ENCODE data around the gene OSBPL3. TPM values are rescaled to one million over a fixed set of nuclear protein-coding genes. Genes with fewer than 3 reads are reported as not detected.

The OSBPL3 gene
- total and polyA plus RNA-seq, 5 experiments from 2014 or later: 3.4 to 28.4 (median 5.3) TPM

DNA sequence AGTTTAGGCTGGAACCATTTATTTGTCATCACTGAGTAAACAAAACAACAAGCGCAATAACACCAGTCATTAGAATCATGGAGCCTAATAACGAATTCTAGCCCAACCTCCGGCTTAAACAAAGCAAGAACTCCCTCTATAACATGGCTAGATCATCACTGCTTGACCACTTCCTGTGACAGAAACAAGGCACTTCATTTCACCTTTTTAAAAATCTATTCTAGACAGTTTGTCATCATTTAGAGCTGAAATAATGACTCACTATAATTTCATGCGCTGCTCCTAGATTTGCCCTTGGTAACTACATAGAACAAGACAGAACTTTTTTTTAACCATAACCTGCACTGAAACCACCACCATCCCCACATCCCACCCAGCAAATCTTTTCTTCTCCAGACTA, 81.3 kb downstream of the OSBPL3 start:
- POLR2A ChIA-PET: interaction anchor here (0.7 kb wide), 1 partner anchor 13 kb away, joined by 5 read pairs; no protein-coding TSS in a partner anchor
- Mint-ChIP-seq H3K9me3 (no peaks in the 10 kb centered on the region), H3K4me3 (peak overlapping the region in 1 of 10 donors; percentile 0), H3K4me1 (peaks cover 25 to 73% (median 40%) of the 10 kb centered on the region in 4 donors), H3K27me3 (no peaks in the 10 kb centered on the region), H3K27ac (peak overlapping the region in 3 of 10 donors; percentile 2 to 19 (median 6)), H3K36me3 (no peaks in the 10 kb centered on the region)
- no peak for DNase-seq
- ATAC-seq: no peak

DNA sequence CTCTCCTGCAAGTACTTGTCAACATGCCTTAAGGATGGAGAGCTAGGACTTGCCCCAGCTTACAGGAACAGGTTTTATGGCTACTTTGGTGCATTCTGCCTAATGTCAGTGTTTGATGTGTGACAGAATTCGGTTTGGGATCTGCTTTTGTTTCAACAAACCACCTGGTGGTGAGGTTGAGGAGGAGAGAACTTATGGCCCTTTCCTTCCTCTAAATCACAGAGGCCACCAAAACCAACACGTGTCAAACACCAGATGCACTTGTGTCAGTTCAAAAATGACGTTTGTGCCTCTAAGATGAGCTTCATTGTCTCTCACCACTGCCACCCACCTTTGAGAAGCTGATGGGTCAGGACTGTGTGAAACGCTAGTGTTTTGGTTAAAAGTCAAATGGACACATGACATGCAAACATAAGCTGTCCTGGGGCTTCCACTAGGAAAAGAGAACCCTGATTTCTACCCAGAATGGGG, 83.9 kb downstream of the OSBPL3 start:
- POLR2A ChIA-PET: interaction anchor here (0.7 to 1.8 kb wide), 2 partner anchors 12 to 17 kb away, joined by 3 to 4 read pairs; no protein-coding TSS in a partner anchor
- Mint-ChIP-seq H3K36me3 (peaks cover 0 to 10% (median 9%) of the 10 kb centered on the region in 3 donors), H3K27me3 (no peaks in the 10 kb centered on the region), H3K4me3 (no peak overlapping the region), H3K27ac (peak overlapping the region in 6 of 10 donors; percentile 7 to 60 (median 29)), H3K9me3 (no peaks in the 10 kb centered on the region), H3K4me1 (peaks cover 19 to 56% (median 31%) of the 10 kb centered on the region in 4 donors)
- ATAC-seq (peak in 1 of 2 donors; percentile 56), DNase-seq (peak in 2 of 10 donors; percentile 9)

DNA sequence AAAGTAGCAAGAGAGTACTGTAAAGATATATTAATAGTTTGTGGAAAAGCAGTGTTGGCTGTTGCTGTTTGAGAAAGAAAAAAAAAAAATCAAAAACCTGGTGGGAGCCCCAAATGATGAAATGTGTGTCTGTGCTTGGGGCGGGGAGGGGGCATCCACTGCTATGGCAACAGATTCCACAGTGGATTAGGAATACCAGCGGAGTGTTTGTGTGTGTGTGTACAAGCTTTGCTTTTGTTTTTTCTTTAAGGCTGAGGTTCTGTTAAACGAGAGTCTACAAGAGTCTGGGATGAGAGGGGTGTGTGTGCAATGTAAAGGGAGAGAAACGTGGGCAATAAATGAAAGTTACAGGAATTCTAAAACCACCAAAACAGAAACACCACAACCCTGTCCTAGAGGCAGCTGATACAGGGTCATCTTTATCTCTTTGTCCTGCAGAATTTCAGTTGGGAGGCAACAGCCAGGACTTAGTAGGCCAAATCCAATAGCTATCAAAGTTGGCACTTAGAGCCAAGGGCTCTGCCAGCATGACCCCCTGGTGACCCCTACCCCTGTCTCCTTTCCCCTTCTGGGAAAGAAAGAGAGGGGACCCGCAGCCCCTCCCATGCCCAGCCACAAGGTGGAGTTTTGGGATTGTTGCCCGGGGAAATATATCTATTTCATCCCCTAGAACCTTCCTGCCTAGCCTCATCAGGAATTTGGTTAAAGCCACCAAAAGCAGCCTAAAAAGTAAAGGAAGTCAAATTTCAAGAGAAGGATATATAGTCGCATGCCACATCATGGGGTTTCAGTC, 85.4 kb downstream of the OSBPL3 start:
- H3K36me3 Mint-ChIP-seq: peaks cover 0 to 23% (median 9%) of the 10 kb centered on the region in 3 donors
- no peaks in the 10 kb centered on the region for H3K27me3 Mint-ChIP-seq
- ATAC-seq (no peak), DNase-seq (no peak)
- no peak overlapping the region for H3K4me3 Mint-ChIP-seq
- peaks cover 19 to 48% (median 30%) of the 10 kb centered on the region in 4 donors for H3K4me1 Mint-ChIP-seq
- H3K27ac Mint-ChIP-seq: peak overlapping the region in 2 of 10 donors; percentile 4 to 54
- H3K9me3 Mint-ChIP-seq: no peaks in the 10 kb centered on the region
- POLR2A ChIA-PET: no interaction called here

DNA sequence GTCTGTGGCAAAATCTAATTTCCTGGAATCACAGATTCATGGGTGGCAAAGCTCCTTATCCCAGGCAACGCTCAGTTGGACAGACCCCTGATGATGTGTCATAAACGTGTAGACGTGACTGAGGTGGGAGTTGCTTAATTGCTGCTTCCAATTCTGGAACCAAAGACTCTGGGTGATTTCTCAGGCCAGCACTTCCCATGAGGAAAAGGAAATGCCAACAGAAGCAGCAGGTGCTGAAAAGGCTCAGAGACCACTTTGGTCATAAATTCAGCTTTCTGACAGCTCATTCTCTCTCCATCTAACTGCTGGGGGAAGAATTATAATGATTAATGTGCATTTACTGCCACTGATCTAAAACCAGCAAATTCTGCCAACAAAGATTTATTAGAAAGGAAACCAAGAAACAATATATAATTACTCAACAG, 88.7 kb downstream of the OSBPL3 start:
- Mint-ChIP-seq H3K36me3 (peaks cover 0 to 31% (median 21%) of the 10 kb centered on the region in 3 donors), H3K4me1 (peaks cover 6 to 25% (median 13%) of the 10 kb centered on the region in 4 donors), H3K27me3 (no peaks in the 10 kb centered on the region), H3K4me3 (no peak overlapping the region), H3K9me3 (no peaks in the 10 kb centered on the region), H3K27ac (no peak overlapping the region)
- DNase-seq: no peak
- no peak for ATAC-seq
- POLR2A ChIA-PET: no interaction called here

DNA sequence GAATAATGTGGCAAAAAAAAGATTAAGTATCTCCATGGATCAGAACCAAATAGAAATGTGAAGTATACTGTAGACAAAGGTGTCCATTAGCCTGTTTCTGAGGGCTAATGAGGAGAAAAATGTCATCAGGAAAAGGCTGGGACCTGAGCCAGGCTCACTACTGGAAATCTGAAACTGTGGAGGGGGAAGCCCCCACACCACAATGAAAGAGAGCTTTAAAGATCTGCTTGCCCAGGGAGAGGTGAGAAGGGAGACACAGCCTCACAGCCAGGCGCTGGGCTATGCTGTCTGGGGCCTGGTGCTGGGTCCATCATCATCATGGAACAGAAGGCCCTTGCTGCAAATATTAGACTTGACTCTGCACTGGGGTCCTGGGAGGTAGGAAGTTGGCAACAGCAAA, 90.4 kb downstream of the OSBPL3 start:
- Mint-ChIP-seq H3K4me1 (peaks cover 0 to 9% (median 2%) of the 10 kb centered on the region in 4 donors), H3K9me3 (no peaks in the 10 kb centered on the region), H3K27ac (no peak overlapping the region), H3K4me3 (no peak overlapping the region), H3K36me3 (peaks cover 0 to 39% (median 28%) of the 10 kb centered on the region in 3 donors), H3K27me3 (no peaks in the 10 kb centered on the region)
- no peak for DNase-seq
- ATAC-seq: no peak
- POLR2A ChIA-PET: no interaction called here

DNA sequence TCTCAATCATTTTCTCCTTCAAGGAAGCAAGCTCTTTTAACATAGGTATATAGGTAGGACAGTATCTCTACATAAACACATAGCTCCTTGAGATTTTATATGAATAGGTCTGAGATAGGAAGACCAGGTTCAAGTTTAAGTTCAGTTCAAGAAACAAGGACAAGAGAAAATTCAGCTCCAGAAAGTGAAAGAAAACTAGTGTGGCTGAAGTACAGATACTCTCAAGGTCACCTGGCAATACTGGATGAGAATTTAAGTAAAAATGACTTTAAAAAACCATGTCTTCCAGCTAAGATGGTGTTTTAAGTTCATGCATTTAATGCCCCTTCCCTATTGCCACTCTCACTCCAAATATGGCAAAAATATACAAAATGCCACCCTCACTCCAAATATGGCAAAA, 91.3 kb downstream of the OSBPL3 start:
- H3K4me1 Mint-ChIP-seq: peaks cover 0 to 10% (median under 1%) of the 10 kb centered on the region in 4 donors
- DNase-seq (no peak), ATAC-seq (no peak)
- peaks cover 0 to 42% (median 28%) of the 10 kb centered on the region in 3 donors for H3K36me3 Mint-ChIP-seq
- no peaks in the 10 kb centered on the region for H3K9me3 Mint-ChIP-seq
- POLR2A ChIA-PET: no interaction called here
- no peak overlapping the region for H3K27ac Mint-ChIP-seq
- H3K27me3 Mint-ChIP-seq: no peaks in the 10 kb centered on the region
- no peak overlapping the region for H3K4me3 Mint-ChIP-seq

DNA sequence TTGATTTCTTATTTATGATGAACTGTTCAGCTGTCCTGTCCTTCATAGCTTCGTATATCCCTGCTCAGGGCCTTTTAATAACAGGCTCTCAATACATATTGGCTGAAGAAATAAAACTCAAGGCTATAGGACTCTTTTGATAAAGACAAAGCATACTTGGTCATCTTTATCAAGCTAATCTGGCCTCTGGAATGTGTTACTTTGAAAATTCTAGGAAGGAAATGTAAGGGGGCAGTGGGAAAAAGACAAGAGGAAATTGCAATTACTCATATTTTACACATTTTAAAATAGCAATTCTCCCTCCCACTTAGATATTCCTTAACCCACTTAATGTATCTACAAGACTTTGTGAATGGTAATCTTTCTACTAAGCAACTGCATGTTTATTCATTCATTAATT, 94.3 kb downstream of the OSBPL3 start:
- Mint-ChIP-seq H3K36me3 (peaks cover 0 to 32% (median 19%) of the 10 kb centered on the region in 3 donors), H3K4me3 (no peak overlapping the region), H3K4me1 (peaks cover 0 to 14% (median under 1%) of the 10 kb centered on the region in 4 donors), H3K27me3 (no peaks in the 10 kb centered on the region), H3K9me3 (no peaks in the 10 kb centered on the region), H3K27ac (no peak overlapping the region)
- POLR2A ChIA-PET: interaction anchor here (1.2 kb wide), 1 partner anchor 13 kb away, joined by 5 read pairs; no protein-coding TSS in a partner anchor
- no peak for DNase-seq
- ATAC-seq: no peak

DNA sequence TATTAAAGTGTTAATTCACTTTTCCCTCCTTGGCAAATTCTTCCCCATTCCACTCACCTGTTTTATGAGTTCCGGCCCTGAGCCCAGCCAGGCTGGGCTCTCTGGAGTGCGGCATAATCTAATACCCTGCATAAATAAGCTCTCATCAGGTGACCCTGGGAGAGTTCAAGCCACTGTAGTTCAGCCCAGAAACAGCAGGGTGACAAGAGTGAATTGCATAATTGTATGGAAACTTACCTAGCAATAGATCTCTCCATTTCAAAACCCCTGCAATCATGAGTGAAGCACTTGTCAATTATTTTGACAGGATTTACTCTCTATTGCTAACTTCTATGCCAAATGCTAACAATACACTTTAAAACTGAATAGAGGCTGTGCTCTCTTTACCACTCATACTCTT, 94.7 kb downstream of the OSBPL3 start:
- Mint-ChIP-seq H3K27ac (no peak overlapping the region), H3K4me1 (peaks cover 0 to 14% (median under 1%) of the 10 kb centered on the region in 4 donors), H3K36me3 (peaks cover 0 to 27% (median 19%) of the 10 kb centered on the region in 3 donors), H3K4me3 (no peak overlapping the region), H3K9me3 (no peaks in the 10 kb centered on the region), H3K27me3 (no peaks in the 10 kb centered on the region)
- DNase-seq (no peak), ATAC-seq (no peak)
- POLR2A ChIA-PET: interaction anchor here (1.2 kb wide), 1 partner anchor 14 kb away, joined by 5 read pairs; no protein-coding TSS in a partner anchor

DNA sequence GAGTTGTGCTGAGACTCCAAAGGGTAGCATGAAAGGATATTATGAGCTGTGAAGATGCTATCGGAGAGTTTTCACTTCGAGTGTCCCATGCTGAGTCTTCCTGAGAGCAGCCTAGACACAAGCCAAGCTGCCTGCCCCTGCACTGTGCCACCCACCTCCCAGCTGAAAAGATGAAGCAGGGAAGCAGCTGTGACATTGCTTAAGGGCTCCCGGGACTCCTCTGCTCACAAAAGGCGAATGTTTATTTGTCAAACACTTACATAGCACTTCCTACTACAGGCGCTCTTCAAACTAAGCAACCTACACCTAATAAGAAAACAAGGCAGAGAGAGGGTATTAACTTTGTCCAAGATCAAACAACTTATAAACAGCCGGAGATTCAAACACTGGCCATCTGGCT, 95.6 kb downstream of the OSBPL3 start:
- H3K27me3 Mint-ChIP-seq: no peaks in the 10 kb centered on the region
- H3K4me3 Mint-ChIP-seq: no peak overlapping the region
- peaks cover 0 to 20% (median 19%) of the 10 kb centered on the region in 3 donors for H3K36me3 Mint-ChIP-seq
- no peak overlapping the region for H3K27ac Mint-ChIP-seq
- H3K4me1 Mint-ChIP-seq: peaks cover 0 to 14% (median under 1%) of the 10 kb centered on the region in 4 donors
- no peak for DNase-seq
- ATAC-seq: no peak
- no peaks in the 10 kb centered on the region for H3K9me3 Mint-ChIP-seq
- POLR2A ChIA-PET: interaction anchor here (1.0 kb wide), 1 partner anchor 8 kb away, joined by 3 read pairs; no protein-coding TSS in a partner anchor

DNA sequence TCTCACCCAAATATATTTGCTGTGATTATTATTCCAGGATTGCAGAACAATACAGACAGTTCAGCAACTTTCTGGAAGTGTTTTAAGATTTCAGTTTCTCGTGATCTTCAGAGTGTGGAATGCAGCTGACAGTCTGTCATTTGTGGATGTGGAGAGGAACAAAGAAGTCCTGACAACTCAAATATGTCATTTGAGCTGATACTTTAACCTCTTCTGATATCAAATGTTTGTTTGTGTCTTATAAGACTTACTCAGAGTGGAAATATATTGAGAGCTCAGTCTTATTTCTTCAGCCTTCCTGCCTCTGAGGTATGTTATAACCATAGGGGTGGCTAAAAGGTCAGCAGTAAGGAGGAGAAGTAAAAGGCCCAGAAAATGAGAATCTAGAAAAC, 96.4 kb downstream of the OSBPL3 start:
- H3K36me3 Mint-ChIP-seq: peaks cover 0 to 17% (median 14%) of the 10 kb centered on the region in 3 donors
- no peak overlapping the region for H3K27ac Mint-ChIP-seq

DNA sequence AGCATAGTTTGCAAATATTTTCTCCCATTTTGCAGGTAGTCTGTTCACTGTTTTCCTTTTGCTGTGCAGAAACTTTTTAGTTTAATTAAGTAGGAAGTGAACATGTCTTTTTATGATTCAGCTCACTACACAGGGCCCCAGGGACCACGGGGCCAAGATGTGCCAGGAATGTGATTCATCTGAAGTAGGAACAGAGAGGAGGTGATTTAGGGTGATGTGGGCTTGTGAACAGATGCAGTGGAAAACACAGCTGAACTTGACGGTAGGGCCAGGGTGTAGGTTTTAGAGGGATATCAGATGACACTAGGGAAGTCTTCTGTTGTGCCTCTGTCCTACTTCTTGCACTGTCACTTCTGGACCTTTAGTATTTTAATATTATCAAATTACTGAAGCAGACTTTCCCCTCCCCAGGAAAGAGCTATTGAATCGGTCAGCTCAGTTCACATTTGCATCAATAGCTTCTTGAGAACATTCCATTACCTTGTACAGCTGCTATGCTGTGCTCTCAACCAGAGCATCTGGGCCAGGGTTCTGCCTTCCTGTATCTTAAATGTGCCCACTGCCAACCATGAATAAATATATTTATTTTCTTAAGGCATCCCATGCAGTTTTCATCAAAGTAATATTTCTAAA, 96.9 kb downstream of the OSBPL3 start:
- no peak for DNase-seq
- Mint-ChIP-seq H3K9me3 (no peaks in the 10 kb centered on the region), H3K4me3 (no peak overlapping the region), H3K36me3 (peaks cover 0 to 17% (median 14%) of the 10 kb centered on the region in 3 donors), H3K27me3 (no peaks in the 10 kb centered on the region), H3K4me1 (peaks cover 0 to 26% (median 2%) of the 10 kb centered on the region in 4 donors), H3K27ac (peak overlapping the region in 1 of 10 donors; percentile 2)
- no peak for ATAC-seq
- POLR2A ChIA-PET: no interaction called here

More for the DNA sequence above, 96.4 kb downstream of the OSBPL3 start:
- H3K4me3 Mint-ChIP-seq: no peak overlapping the region
- H3K9me3 Mint-ChIP-seq: no peaks in the 10 kb centered on the region
- ATAC-seq (no peak), DNase-seq (no peak)
- peaks cover 0 to 21% (median under 1%) of the 10 kb centered on the region in 4 donors for H3K4me1 Mint-ChIP-seq
- H3K27me3 Mint-ChIP-seq: no peaks in the 10 kb centered on the region
- POLR2A ChIA-PET: interaction anchor here (1.0 kb wide), 1 partner anchor 9 kb away, joined by 3 read pairs; no protein-coding TSS in a partner anchor

DNA sequence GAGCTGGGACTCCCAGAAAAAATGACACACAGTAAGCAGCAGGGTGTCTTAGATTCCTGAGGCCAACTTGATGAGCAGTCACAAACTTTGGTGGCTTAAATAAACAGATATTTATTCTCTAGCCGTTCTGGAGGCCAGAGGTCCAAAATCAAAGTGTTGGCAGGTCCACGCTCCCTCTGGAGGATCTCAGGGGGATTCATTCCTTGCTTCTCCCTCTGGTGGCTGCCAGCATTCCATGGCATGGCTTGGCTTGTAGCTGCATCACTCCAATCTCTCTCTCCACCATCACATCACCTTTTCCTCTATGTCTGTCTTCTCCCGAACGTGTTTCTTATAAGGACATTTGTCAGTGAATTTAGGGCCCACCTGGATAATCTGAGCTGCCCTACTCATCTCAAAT, 98.4 kb downstream of the OSBPL3 start:
- DNase-seq (no peak), ATAC-seq (no peak)
- no peaks in the 10 kb centered on the region for H3K27me3 Mint-ChIP-seq
- POLR2A ChIA-PET: no interaction called here
- H3K4me3 Mint-ChIP-seq: no peak overlapping the region
- H3K9me3 Mint-ChIP-seq: no peaks in the 10 kb centered on the region
- peaks cover 2 to 39% (median 5%) of the 10 kb centered on the region in 4 donors for H3K4me1 Mint-ChIP-seq
- H3K27ac Mint-ChIP-seq: no peak overlapping the region
- H3K36me3 Mint-ChIP-seq: peaks cover 0 to 16% (median 9%) of the 10 kb centered on the region in 3 donors

Measured in naive thymus-derived CD8-positive, alpha-beta T cell (primary cell).